SU-DHL-6 (cell line): Measurements from ENCODE around the gene RHOT2.

Experiments used
- H2AFZ ChIP-seq: fragments of 200-600 bp; sonication (generic); 2 replicates; pipeline ENCODE4 v1.6.1; 2014; ENCODE audit warnings: low read depth, mild to moderate bottlenecking, moderate library complexity, mixed read lengths, antibody characterized with exemption, low read length; ENCODE audit not compliant: severe bottlenecking
- H3F3A ChIP-seq: fragments of 200-600 bp; shearing (Covaris generic); 2 replicates; pipeline ENCODE4 v1.6.0; 2016; ENCODE audit warnings: antibody characterized with exemption, mild to moderate bottlenecking; ENCODE audit not compliant: insufficient read depth
- H3K27ac ChIP-seq: fragments of 200-600 bp; sonication (generic); 2 replicates; pipeline ENCODE4 v1.5.1; 2016; ENCODE audit warnings: low read depth, mild to moderate bottlenecking, low read length, moderate library complexity, mixed read lengths
- H3K27me3 ChIP-seq: fragments of 200-600 bp; sonication (generic), shearing (Covaris generic); 2 replicates; pipeline ENCODE4 v1.6.0; 2014; ENCODE audit warnings: mild to moderate bottlenecking, low read length
- H3K36me3 ChIP-seq: fragments of 200-600 bp; sonication (generic); 2 replicates; pipeline ENCODE4 v1.6.1; 2014; ENCODE audit warnings: mild to moderate bottlenecking, low read length, mixed read lengths
- H3K4me2 ChIP-seq: fragments of 300-600, 200-600 bp; shearing (Covaris generic), sonication (generic); 2 replicates; pipeline ENCODE4 v1.6.0; 2014; ENCODE audit warnings: low read length, low read depth, mild to moderate bottlenecking; ENCODE audit not compliant: poor library complexity, severe bottlenecking
- H3K4me3 ChIP-seq: fragments of 200-600 bp; sonication (generic); 2 replicates; pipeline ENCODE4 v1.5.1; 2014; ENCODE audit warnings: antibody characterized with exemption, low read length, mild to moderate bottlenecking, mixed read lengths; ENCODE audit not compliant: insufficient read depth, poor library complexity, severe bottlenecking
- H3K79me2 ChIP-seq: fragments of 200-600 bp; sonication (generic); 2 replicates; pipeline ENCODE4 v1.6.1; 2014; ENCODE audit warnings: mild to moderate bottlenecking, low read length, moderate library complexity; ENCODE audit not compliant: insufficient read depth
- H3K9ac ChIP-seq: fragments of 200-600 bp; sonication (generic); 2 replicates; pipeline ENCODE4 v1.7.0; 2014; ENCODE audit warnings: mild to moderate bottlenecking, low read length
- H3K9me2 ChIP-seq: fragments of 200-600 bp; sonication (generic); replicated peaks from 2 replicates; pipeline ENCODE4 v1.6.1; 2014; ENCODE audit warnings: low read length; ENCODE audit not compliant: insufficient read depth
- H3K9me3 ChIP-seq: fragments of 200-600 bp; sonication (generic); 2 replicates; pipeline ENCODE4 v1.6.1; 2014; ENCODE audit warnings: low read length, mixed read lengths; ENCODE audit not compliant: insufficient read depth
- H4K20me1 ChIP-seq: fragments of 200-600 bp; sonication (generic); 2 replicates; pipeline ENCODE4 v1.6.1; 2014; ENCODE audit warnings: low read depth, mild to moderate bottlenecking, antibody characterized with exemption, low read length, moderate library complexity, mixed read lengths
- EZH2phosphoT487 ChIP-seq: fragments of 200-600 bp; sonication (generic), shearing (Covaris generic); conservative IDR thresholded peaks from 2 replicates; pipeline ENCODE4 v1.6.1; 2018; ENCODE audit warnings: mild to moderate bottlenecking, antibody characterized with exemption, low read length, moderate library complexity, mixed read lengths
- TF ChIP-seq, protein P1 (sequence below): fragments of 200-600 bp; sonication (generic); IDR thresholded peaks from one replicate; pipeline ENCODE4 v1.5.1; 2017; ENCODE audit warnings: antibody characterized with exemption, mild to moderate bottlenecking, low read length, moderate library complexity; ENCODE audit not compliant: insufficient read depth, poor library complexity, severe bottlenecking

RHOT2 gene

DNA sequence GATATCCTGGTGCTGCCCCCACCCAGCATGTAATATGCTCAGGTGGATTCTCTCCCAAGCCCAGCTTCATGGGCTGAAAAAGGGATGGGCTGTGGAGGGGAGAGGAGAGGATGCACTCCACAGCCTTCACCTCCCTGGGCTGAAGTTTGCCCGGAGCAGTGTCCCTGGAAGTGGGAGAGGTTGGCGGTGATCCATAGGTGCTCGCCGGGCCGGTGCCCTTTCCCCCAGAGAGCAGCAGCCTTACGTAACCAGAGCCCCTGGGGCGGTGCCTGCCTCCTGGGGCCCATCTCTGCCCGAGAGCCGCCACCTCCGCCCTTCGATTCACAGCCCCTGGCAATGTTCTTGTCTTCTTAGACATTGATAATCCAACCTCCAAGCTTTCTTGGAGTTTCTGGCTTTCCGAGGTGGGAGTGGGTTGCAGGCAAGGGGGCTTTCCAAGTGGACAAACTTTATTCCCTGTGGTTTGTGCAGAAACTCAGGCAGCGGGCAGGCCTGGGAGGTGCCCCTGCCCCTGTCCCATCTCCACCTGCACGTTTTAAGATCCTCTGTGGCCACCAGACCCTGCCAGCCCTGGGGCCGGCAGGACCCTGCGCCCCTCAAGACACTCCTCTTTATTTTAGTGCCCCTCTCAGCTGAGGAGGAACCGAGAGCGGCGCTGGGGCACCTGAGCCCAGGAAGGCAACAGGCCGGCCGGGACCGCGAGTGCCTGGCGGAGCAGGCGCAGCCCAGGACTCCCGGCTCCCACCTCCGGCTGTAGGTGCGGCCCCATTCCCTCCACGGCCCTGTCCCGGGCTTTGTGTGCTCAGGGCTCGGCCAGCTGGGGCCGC is 21.9 kb upstream of the RHOT2 start:
- Histone ChIP-seq H3K9ac (no peak overlapping the region), H3K9me2 (no peaks in the 10 kb centered on the region), H4K20me1 (no peaks in the 10 kb centered on the region), H3K79me2 (peaks cover 18% of the 10 kb centered on the region), H3F3A (peaks cover 18% of the 10 kb centered on the region), H3K27ac (no peak overlapping the region), H3K9me3 (no peaks in the 10 kb centered on the region), H3K36me3 (no peaks in the 10 kb centered on the region), H2AFZ (no peak overlapping the region), H3K27me3 (no peaks in the 10 kb centered on the region), H3K4me2 (no peak overlapping the region), H3K4me3 (no peak overlapping the region)
- TF ChIP-seq EZH2phosphoT487 = no peak
- TF ChIP-seq, protein P1, sequence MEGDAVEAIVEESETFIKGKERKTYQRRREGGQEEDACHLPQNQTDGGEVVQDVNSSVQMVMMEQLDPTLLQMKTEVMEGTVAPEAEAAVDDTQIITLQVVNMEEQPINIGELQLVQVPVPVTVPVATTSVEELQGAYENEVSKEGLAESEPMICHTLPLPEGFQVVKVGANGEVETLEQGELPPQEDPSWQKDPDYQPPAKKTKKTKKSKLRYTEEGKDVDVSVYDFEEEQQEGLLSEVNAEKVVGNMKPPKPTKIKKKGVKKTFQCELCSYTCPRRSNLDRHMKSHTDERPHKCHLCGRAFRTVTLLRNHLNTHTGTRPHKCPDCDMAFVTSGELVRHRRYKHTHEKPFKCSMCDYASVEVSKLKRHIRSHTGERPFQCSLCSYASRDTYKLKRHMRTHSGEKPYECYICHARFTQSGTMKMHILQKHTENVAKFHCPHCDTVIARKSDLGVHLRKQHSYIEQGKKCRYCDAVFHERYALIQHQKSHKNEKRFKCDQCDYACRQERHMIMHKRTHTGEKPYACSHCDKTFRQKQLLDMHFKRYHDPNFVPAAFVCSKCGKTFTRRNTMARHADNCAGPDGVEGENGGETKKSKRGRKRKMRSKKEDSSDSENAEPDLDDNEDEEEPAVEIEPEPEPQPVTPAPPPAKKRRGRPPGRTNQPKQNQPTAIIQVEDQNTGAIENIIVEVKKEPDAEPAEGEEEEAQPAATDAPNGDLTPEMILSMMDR = no peak

DNA sequence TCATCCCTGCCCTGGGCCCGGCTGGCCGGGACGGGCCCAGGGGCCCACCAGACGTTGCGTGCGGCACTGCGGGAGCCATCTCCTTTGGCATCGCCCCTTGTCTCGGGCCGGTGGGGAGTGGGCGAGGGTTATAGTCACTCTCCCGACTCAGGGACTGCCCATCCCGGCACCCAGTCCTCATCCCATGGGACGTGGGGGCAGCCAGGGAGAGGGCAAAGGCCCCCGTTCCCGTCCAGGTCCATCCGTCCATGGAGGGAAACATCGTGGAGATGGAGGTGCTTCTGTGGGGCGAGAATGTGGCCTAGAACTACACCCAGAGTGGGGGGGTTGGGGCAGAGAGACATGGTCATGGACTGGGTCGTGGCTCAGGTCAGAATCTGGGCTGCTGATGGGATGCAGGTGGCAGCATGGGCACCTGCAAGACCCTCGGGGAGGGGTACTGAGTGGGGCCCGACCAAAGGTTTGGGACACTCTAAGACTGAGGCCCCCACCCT is 21.2 kb upstream of the RHOT2 start:
- H3K27me3 ChIP-seq = no peaks in the 10 kb centered on the region
- H3F3A ChIP-seq = peaks cover 18% of the 10 kb centered on the region
- H3K36me3 ChIP-seq = no peaks in the 10 kb centered on the region
- no peak overlapping the region for H3K9ac ChIP-seq
- peaks cover 18% of the 10 kb centered on the region for H3K79me2 ChIP-seq
- no peak overlapping the region for H2AFZ ChIP-seq
- no peak overlapping the region for H3K4me2 ChIP-seq
- H3K9me2 ChIP-seq = no peaks in the 10 kb centered on the region
- H3K4me3 ChIP-seq = no peak overlapping the region
- H3K27ac ChIP-seq = no peak overlapping the region
- H4K20me1 ChIP-seq = no peaks in the 10 kb centered on the region
- TF ChIP-seq EZH2phosphoT487 = no peak
- TF ChIP-seq, protein P1 = no peak
- H3K9me3 ChIP-seq = no peaks in the 10 kb centered on the region

DNA sequence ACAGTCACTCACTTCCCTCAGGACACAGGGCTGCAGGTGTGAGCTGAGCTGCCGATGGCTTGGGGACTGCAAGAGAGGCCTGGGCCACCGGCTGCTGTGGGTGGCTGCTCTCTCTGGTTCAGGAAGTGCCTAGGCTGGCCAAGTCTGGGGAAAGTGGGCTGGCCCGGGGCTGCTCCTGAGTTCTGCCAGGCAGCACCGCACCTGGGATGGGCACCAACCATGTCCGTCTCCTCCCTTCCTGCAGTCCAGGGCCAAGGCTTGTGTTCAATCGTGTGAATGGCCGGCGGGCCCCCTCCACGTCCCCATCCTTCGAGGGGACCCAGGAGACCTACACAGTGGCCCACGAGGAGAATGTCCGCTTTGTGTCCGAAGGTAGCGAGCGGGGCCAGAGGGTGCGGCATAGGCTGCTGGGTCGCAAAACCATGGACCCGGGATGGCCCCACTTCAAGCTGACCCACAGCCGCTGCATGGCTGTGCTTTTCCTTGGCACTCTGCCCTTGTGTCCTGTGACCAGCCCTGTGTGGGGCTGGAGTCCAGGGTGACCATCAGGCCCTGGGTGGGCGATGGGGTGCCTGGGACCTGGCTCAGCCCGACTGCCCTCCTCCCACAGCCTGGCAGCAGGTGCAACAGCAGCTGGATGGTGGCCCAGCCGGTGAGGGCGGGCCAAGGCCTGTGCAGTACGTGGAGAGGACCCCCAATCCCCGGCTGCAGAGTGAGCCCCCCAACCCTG is 20.6 kb upstream of the RHOT2 start:
- no peaks in the 10 kb centered on the region for H3K9me2 ChIP-seq
- H3K9me3 ChIP-seq = no peaks in the 10 kb centered on the region
- peaks cover 18% of the 10 kb centered on the region for H3K79me2 ChIP-seq
- peaks cover 18% of the 10 kb centered on the region for H3F3A ChIP-seq
- peak overlapping the region; percentile 88; the same call in 1 of the 2 replicates for H3K9ac ChIP-seq
- TF ChIP-seq, protein P1 = no peak
- no peak for TF ChIP-seq EZH2phosphoT487
- H3K36me3 ChIP-seq = no peaks in the 10 kb centered on the region
- no peak overlapping the region for H3K4me3 ChIP-seq
- H3K27me3 ChIP-seq = no peaks in the 10 kb centered on the region
- H4K20me1 ChIP-seq = no peaks in the 10 kb centered on the region
- no peak overlapping the region; the same call in 1 of the 2 replicates for H3K27ac ChIP-seq
- no peak overlapping the region for H2AFZ ChIP-seq
- peak overlapping the region; percentile 74 for H3K4me2 ChIP-seq
